HG03139 (cell line): ENCODE measurements around the gene RFK.
"Not testable (repeated sequence)": the region's sequence is repeated elsewhere in the genome, so short reads cannot be mapped to it uniquely, and the experiment has no call there.

Source experiments
- ATAC-seq: cut with Tn5 transposase; IDR thresholded peaks from one replicate; pipeline ENCODE4 v1.9.1; 2021; ENCODE audit not compliant: unreplicated experiment

RFK gene

GRCh38 chr9:76372336-76372735 lies 21.9 kb downstream of the RFK start:
- ATAC-seq, result no peak

- no peak for ATAC-seq
These were observed 22.3 kb downstream of the RFK start for GRCh38 chr9:76371901-76372300.

- no peak for ATAC-seq
These were observed 23.7 kb downstream of the RFK start for GRCh38 chr9:76370396-76371023.

- ATAC-seq, result no peak
These were observed 24.6 kb downstream of the RFK start for GRCh38 chr9:76369583-76369982.

- no peak for ATAC-seq
These were observed 28.0 kb downstream of the RFK start for GRCh38 chr9:76366275-76366674.

GRCh38 chr9:76365028-76365427 lies 29.2 kb downstream of the RFK start:
- no peak for ATAC-seq

GRCh38 chr9:76363032-76363395 lies 31.2 kb downstream of the RFK start:
- no peak for ATAC-seq

GRCh38 chr9:76362332-76363031 lies 31.7 kb downstream of the RFK start:
- ATAC-seq, result not testable (repeated sequence)

GRCh38 chr9:76359766-76360165 lies 34.5 kb downstream of the RFK start:
- no peak for ATAC-seq

- no peak for ATAC-seq
These were observed 34.9 kb downstream of the RFK start for GRCh38 chr9:76359365-76359764.

- ATAC-seq, result no peak
These were observed 35.5 kb downstream of the RFK start for GRCh38 chr9:76358628-76359280.

GRCh38 chr9:76357555-76357954 lies 36.7 kb downstream of the RFK start:
- ATAC-seq, result no peak

GRCh38 chr9:76355886-76356285 lies 38.3 kb downstream of the RFK start:
- ATAC-seq, result no peak

- ATAC-seq, result no peak
These were observed 40.0 kb downstream of the RFK start for GRCh38 chr9:76354221-76354620.

GRCh38 chr9:76353280-76353679 lies 40.9 kb downstream of the RFK start:
- no peak for ATAC-seq

- ATAC-seq, result no peak
These were observed 42.1 kb downstream of the RFK start for GRCh38 chr9:76352026-76352620.

- no peak for ATAC-seq
These were observed 43.2 kb downstream of the RFK start for GRCh38 chr9:76351006-76351405.

- ATAC-seq, result no peak
These were observed 44.4 kb downstream of the RFK start for GRCh38 chr9:76349865-76350264.

GRCh38 chr9:76342858-76343257 lies 51.4 kb downstream of the RFK start:
- no peak for ATAC-seq

- no peak for ATAC-seq
These were observed 52.0 kb downstream of the RFK start for GRCh38 chr9:76342201-76342600.

GRCh38 chr9:76341616-76342015 lies 52.6 kb downstream of the RFK start:
- no peak for ATAC-seq

GRCh38 chr9:76338418-76338817 lies 55.8 kb downstream of the RFK start:
- no peak for ATAC-seq
